Spleen (tissue), 11 donors: ENCODE results near the gene CSGALNACT2. TPM values are rescaled to one million over a fixed set of nuclear protein-coding genes. Genes with fewer than 3 reads are reported as not detected.
"Not testable (repeated sequence)": the region's sequence is repeated elsewhere in the genome, so short reads cannot be mapped to it uniquely, and the experiment has no call there.

Experiments used
- DNase-seq: peaks from one replicate; pipeline ENCODE4 v3.0.0-alpha.2; 2020
- H3K27ac ChIP-seq, 8 donors: fragments of 200-600 bp; sonication (generic) in 7 of 8; 1 replicate in 4 of 8; 2 replicates in 4 of 8; pipeline versions ENCODE4 v1.5.0 to v1.8.0; 2016 to 2021; ENCODE audit warnings: inconsistent platforms in 4 of 8, mild to moderate bottlenecking in 4 of 8, moderate library complexity in 1 of 8
- H3K27me3 ChIP-seq, 7 donors: fragments of 200-600 bp; sonication (generic) in 6 of 7; replicated peaks in 1 of 7; 1 replicate in 4 of 7; 2 replicates in 3 of 7; pipeline versions ENCODE4 v1.5.0 to v1.8.0; 2016 to 2021; ENCODE audit warnings: inconsistent platforms in 3 of 7, mild to moderate bottlenecking in 1 of 7
- H3K36me3 ChIP-seq, 6 donors: fragments of 200-600 bp; sonication (generic) in 5 of 6; 1 replicate in 4 of 6; 2 replicates in 2 of 6; pipeline versions ENCODE4 v1.5.0 to v1.8.0; 2016 to 2021; ENCODE audit warnings: inconsistent platforms in 2 of 6
- H3K4me1 ChIP-seq, 6 donors: fragments of 200-600 bp; sonication (generic) in 5 of 6; 1 replicate in 3 of 6; 2 replicates in 3 of 6; pipeline versions ENCODE4 v1.5.0 to v1.8.0; 2016 to 2021; ENCODE audit warnings: inconsistent platforms in 3 of 6
- H3K4me3 ChIP-seq, 8 donors: fragments of 200-600 bp; sonication (generic) in 7 of 8; 1 replicate in 4 of 8; 2 replicates in 4 of 8; pipeline versions ENCODE4 v1.5.0 to v1.8.0; 2016 to 2021; ENCODE audit warnings: inconsistent platforms in 4 of 8, mild to moderate bottlenecking in 4 of 8, moderate library complexity in 2 of 8
- H3K9me3 ChIP-seq, 8 donors: fragments of 200-600 bp; sonication (generic) in 7 of 8; 1 replicate in 4 of 8; 2 replicates in 4 of 8; pipeline versions ENCODE4 v1.5.0 to v1.8.0; 2016 to 2021; ENCODE audit warnings: inconsistent platforms in 4 of 8
- POLR2A ChIP-seq, 3 donors: fragments of 450-650 bp; IDR thresholded peaks; one replicate each; pipeline ENCODE4 v1.5.1; 2017; ENCODE audit warnings: antibody characterized with exemption in 3 of 3, mild to moderate bottlenecking in 1 of 3
- POLR2AphosphoS5 ChIP-seq, 3 donors: sonication (generic); formaldehyde crosslinking; IDR thresholded peaks; one replicate each; pipeline ENCODE4 v1.5.1; 2017; ENCODE audit warnings: antibody characterized with exemption in 3 of 3
- WGBS, 5 donors: extraction: QIAGEN DNeasy Blood & Tissue Kit in 3 of 5; methylation state at CpG; one replicate each; pipeline versions ENCODE4 v1.1.5 to v1.1.7; 2013 to 2018; 5-methylcytosine and 5-hydroxymethylcytosine counted together
- intact Hi-C: fragments of 100-400 bp; cut with DNase I; formaldehyde crosslinking; loops from one replicate; pipeline ENCODE4 v1.15.0; 2023; ENCODE audit warnings: low total_unique reads
- polyA plus RNA-seq, 3 donors: library from polyadenylated mRNA; stranded (reverse); fragments of 200-250 nt; gene quantifications; one replicate each; pipeline ENCODE4 v1.2.1, GENCODE V29; 2013
- total RNA-seq, 7 donors: library from RNA; depleted of rRNA in 3 of 7; stranded (reverse); fragments of >200 nt in 3 of 7; fragmentation: NEBNext Ultra II Directional in 4 of 7; extraction: Animal tissue kit (Norgen Biotek cat#: 25700) in 4 of 7; gene quantifications; one replicate each; pipeline versions ENCODE4 v1.1.0 to v1.2.1, GENCODE V29; 2016 to 2021
- TF ChIP-seq, protein P1 (sequence below), 11 experiments: fragments of 200-600 bp in 7 of 11; fragments of 450-650 bp in 4 of 11; sonication (generic) in 4 of 11; IDR thresholded peaks in 8 of 11; conservative IDR thresholded peaks in 3 of 11; 1 replicate in 7 of 11; 2 replicates in 4 of 11; pipeline versions ENCODE4 v1.4.0 to v1.8.0; 2016 to 2021; ENCODE audit warnings: antibody characterized with exemption in 11 of 11, inconsistent platforms in 4 of 11, mild to moderate bottlenecking in 1 of 11
- donor health status: healthy with polysubstance abuse.
- donor health status: DM: no; HTN: no; CAD: no; lungs with moderate emphysema.
- donor health status: DM: no; HTN: no; CAD: no.
- donor health status: Bipolar disorder and iron deficiency.
- donor health status: healthy.
- donor health status: DM: no; HTN: no; CAD: no.
- donor health status: DM: yes; HTN: yes; CAD: no.

Gene CSGALNACT2
- total and polyA plus RNA-seq, 10 donors, result 8.1 to 77.1 (median 34.2) TPM

DNA sequence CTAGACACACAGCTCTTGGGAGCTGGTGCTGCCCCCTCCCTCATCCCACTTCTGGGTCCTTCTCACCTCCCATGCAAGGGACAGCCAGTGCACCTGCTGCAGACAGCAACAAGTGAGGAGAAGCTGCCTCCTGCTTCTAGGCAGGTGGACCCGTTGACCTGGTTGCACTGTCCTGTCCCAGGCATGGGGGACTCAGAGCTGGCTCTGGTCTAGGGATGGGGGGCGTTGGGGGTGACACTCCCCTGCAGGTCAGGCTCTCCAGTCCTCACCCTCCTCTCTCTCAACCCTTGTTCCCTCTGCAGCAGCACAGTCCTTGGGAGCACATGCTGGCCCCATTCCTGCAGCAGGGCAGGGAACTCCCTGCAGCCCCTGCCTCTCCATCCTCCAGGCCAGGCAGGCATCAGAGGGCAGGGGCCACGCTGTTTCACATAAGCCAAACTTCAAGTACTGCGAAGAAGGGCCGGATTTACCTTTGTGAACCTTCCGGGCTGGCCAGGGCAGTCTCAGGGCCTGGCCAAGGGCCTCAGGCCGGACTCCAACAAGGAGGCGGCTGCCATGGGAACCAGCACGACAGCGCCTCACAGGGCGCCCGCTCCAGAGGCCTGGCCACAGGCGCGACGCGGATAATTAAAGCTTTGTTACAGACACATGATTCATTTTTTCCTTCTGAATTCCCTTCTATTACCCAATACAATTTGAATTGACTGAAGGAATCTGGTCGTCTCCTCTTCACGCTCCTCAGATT is 80.1 kb downstream of the CSGALNACT2 start:
- Histone ChIP-seq H3K27ac (no peak overlapping the region), H3K27me3 (peaks cover 0 to 14% (median 0%) of the 10 kb centered on the region in 7 donors), H3K36me3 (no peaks in the 10 kb centered on the region), H3K4me1 (peaks cover 0 to 8% (median 0%) of the 10 kb centered on the region in 6 donors), H3K4me3 (no peak overlapping the region), H3K9me3 (no peaks in the 10 kb centered on the region)
- intact Hi-C loops, result no loop called here
- TF ChIP-seq, protein P1, sequence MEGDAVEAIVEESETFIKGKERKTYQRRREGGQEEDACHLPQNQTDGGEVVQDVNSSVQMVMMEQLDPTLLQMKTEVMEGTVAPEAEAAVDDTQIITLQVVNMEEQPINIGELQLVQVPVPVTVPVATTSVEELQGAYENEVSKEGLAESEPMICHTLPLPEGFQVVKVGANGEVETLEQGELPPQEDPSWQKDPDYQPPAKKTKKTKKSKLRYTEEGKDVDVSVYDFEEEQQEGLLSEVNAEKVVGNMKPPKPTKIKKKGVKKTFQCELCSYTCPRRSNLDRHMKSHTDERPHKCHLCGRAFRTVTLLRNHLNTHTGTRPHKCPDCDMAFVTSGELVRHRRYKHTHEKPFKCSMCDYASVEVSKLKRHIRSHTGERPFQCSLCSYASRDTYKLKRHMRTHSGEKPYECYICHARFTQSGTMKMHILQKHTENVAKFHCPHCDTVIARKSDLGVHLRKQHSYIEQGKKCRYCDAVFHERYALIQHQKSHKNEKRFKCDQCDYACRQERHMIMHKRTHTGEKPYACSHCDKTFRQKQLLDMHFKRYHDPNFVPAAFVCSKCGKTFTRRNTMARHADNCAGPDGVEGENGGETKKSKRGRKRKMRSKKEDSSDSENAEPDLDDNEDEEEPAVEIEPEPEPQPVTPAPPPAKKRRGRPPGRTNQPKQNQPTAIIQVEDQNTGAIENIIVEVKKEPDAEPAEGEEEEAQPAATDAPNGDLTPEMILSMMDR (IDR thresholded peaks at IDR 0.05 in 8 of 11, conservative IDR thresholded peaks at IDR 0.05 in 3 of 11), result no peak
- no peak for TF ChIP-seq POLR2A (IDR thresholded peaks at IDR 0.05)
- TF ChIP-seq POLR2AphosphoS5 (IDR thresholded peaks at IDR 0.05), result no peak
- DNase-seq, result peak; percentile 64
- 87 to 95% (median 92%) methylated on average over 18 of the region's 18 CpGs for WGBS, 5 donors

DNA sequence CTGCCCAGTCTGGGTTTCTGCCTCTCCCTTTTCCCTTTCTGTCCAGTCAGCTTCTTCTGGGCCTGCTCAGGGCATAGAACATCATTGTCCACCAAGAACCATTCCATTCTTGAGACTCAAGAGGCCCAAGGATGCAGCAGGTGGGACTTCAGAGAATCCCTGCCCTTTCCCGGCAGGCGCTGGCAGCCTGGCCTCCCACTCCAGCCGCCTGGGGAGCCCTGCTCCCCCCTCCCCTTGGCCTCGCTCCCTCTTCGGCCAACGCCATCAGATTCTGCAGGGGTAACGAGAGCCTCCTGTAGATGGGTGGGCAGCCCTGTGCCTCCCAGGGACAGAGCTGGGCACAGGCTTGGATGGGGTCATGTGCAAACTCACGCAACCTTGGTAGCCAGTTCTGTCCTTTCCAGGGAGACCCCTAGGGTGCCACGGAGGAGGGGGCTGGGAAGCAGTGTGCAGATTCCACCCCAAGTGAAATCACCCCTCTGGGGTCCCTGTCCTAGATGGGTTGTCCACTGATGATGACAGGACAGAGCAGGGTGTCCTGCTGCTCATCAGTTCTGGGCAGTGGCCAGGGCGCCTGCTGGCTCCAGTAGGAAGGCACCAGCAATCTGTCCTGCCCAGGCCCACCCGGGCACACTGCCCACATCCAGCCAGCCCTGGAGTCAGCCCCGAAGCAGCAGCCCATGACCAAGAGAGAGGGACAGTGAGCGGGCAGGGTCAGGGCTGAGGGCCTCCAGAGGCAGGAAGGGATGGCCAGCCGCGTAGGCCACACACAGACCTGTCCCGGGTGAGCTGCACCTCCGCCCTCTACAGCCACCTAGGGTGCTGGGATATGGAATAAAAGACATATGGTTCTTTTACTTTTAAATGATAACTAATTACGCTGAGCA is 80.9 kb downstream of the CSGALNACT2 start:
- Histone ChIP-seq H3K27me3 (peaks cover 0 to 14% (median 0%) of the 10 kb centered on the region in 7 donors), H3K36me3 (no peaks in the 10 kb centered on the region), H3K4me1 (peaks cover 0 to 8% (median 0%) of the 10 kb centered on the region in 6 donors), H3K9me3 (no peaks in the 10 kb centered on the region), H3K27ac (no peak overlapping the region), H3K4me3 (no peak overlapping the region)
- no peak for TF ChIP-seq POLR2A (IDR thresholded peaks at IDR 0.05)
- TF ChIP-seq POLR2AphosphoS5 (IDR thresholded peaks at IDR 0.05), result no peak
- TF ChIP-seq, protein P1 (IDR thresholded peaks at IDR 0.05 in 8 of 11, conservative IDR thresholded peaks at IDR 0.05 in 3 of 11), result no peak
- peak; percentile 69 for DNase-seq
- intact Hi-C loops, result no loop called here
- 84 to 91% (median 89%) methylated on average over 17 to 18 of the region's 18 CpGs for WGBS, 5 donors

DNA sequence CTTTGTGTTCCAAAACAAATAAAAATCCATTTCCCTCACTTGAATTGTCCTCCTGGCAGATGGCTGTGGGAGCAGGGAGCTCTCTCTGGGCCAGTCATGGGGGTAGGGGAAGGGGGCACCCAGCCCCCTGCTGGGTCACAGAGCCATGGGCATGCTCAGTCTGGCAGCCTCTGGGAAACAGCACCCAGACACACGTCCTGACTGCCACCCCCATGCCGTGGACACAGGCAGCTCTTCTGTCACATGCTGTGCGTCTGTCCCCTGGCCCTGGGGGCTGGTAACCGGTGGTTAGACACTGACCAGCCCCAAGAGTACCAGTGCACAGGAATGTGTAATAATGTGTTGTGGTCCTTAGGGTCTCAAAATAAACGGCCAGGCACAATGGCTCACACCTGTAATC is 81.6 kb downstream of the CSGALNACT2 start:
- Histone ChIP-seq H3K9me3 (no peaks in the 10 kb centered on the region), H3K4me1 (peaks cover 0 to 8% (median 0%) of the 10 kb centered on the region in 6 donors), H3K36me3 (no peaks in the 10 kb centered on the region), H3K27ac (no peak overlapping the region), H3K27me3 (peaks cover 0 to 14% (median 0%) of the 10 kb centered on the region in 7 donors), H3K4me3 (no peak overlapping the region)
- WGBS, 5 donors, result 73 to 81% (median 80%) methylated on average over 2 to 5 of the region's 5 CpGs
- DNase-seq, result peak; percentile 66
- intact Hi-C loops, result no loop called here
- TF ChIP-seq POLR2AphosphoS5 (IDR thresholded peaks at IDR 0.05) (no peak), POLR2A (IDR thresholded peaks at IDR 0.05) (no peak)
- TF ChIP-seq, protein P1 (IDR thresholded peaks at IDR 0.05 in 8 of 11, conservative IDR thresholded peaks at IDR 0.05 in 3 of 11), result no peak

DNA sequence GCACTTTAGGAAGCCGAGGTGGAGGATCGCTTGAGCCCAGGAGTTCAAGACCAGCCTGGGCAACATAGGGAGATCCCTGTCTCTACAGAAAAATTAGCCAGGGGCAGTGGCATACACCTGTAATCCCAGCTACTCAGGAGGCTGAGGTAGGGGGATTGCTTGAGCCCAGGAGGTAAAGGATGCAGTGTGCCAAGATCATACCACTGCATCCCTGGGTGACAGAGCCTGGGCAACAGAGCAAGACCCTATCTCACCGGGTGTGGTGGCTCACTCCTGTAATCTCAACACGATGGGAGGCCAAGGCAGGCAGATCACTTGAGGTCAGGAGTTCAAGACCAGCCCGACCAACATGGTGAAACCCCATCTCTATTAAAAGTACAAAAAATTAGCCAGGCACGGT is 82.0 kb downstream of the CSGALNACT2 start:
- DNase-seq, result peak; percentile 39
- intact Hi-C loops, result not testable (repeated sequence)
- WGBS, 5 donors, result 66 to 73% (median 73%) methylated on average over 5 to 6 of the region's 6 CpGs

More for the DNA sequence above, 82.0 kb downstream of the CSGALNACT2 start:
- not testable (repeated sequence) for H3K36me3 ChIP-seq, H3K4me3 ChIP-seq, H3K4me1 ChIP-seq, H3K9me3 ChIP-seq, H3K27ac ChIP-seq
- peaks cover 0 to 14% (median 0%) of the 10 kb centered on the region in 7 donors for H3K27me3 ChIP-seq
